Stimulated activated CD8-positive, alpha-beta memory T cell treated with anti-CD3 and anti-CD28 coated beads, Interleukin-2, amount 100 ng/mL, for 48 hours (primary cell): ENCODE measurements around the gene PER2.
A peak's percentile ranks its signal among the peaks of the same experiment; 100 is the strongest.
"Not testable (repeated sequence)": the region's sequence is repeated elsewhere in the genome, so short reads cannot be mapped to it uniquely, and the experiment has no call there.

ENCODE experiments used
- DNase-seq, 2 donors: peaks; one replicate each; pipeline ENCODE4 v3.0.0-alpha.2; 2020; ENCODE audit warnings: low read depth in 2 of 2

The PER2 gene

GRCh38 chr2:238287737-238288649 lies at the start of gene PER2:
PER2 (minus strand) TSS chr2:238288610; CDS start chr2:238277936, 10,674 bp downstream.
- DNase-seq, result peak in 1 of 2 donors; percentile 28

GRCh38 chr2:238337846-238338245 lies 49.4 kb upstream of the PER2 start:
- DNase-seq, result no peak

GRCh38 chr2:238336793-238337444 lies 48.5 kb upstream of the PER2 start:
- no peak for DNase-seq

DNA sequence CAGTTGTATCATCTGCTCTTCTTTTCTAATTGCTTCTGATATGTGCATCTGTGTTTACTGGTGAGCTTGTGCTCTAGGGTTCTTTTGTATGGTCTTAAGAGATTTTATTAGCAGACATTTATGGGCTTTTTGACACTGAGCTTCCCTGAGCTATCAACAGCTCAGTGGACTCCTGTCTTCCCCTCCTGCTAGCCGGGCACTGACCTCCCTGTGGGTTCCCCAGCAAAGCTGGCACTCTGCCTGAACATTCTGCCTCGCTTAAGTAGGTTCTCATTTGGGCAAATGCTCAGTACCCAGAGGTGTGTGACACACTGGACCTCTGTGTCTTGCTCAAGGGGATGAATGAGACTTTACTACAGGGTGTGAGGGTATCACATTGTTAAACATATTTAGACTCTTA lies 47.7 kb upstream of the PER2 start:
- no peak for DNase-seq

GRCh38 chr2:238335591-238335990 lies 47.2 kb upstream of the PER2 start:
- not testable (repeated sequence) for DNase-seq

DNA sequence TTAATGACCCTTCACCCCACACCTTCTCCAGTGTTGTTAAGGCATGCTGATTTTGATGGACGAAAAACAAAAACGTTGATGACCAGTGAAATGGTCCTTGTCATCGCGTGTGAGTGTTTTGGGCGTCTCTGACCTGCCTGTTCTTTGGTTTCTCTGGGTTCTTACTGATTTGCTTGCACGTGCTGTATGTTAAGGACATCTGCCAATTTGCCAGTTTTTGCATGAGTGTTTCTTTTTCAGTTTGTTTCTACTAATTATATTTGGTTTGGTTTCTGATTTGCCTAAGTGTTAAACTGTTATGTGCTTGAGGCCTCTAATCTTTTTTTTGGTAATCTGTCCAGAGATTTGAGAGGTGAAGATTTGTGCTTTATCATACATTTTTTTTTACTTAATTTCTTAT lies 46.5 kb upstream of the PER2 start:
- DNase-seq, result no peak

- no peak for DNase-seq
Measured at GRCh38 chr2:238331916-238332315, 43.5 kb upstream of the PER2 start.

DNA sequence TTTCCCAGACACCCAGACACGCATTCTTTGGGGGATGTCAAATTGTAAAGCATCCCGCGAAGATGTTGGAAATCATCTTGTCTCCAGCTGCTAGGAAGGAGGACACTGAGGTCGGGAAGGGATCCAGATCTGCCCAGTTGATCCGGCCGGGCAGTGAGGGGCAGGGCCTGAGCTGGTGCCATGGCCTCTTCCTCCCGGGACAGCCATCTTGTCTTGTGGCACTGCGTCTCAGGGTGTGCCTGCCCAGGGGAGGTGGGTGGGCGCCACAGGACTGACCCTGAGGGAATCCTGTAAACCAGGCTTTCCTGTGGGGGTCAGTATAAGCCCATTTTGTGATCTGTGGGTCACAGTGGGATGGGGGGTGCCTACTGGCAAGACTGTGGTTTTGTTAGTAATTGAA lies 42.0 kb upstream of the PER2 start:
- no peak for DNase-seq

- no peak for DNase-seq
Measured at GRCh38 chr2:238327751-238328150, 39.3 kb upstream of the PER2 start.

GRCh38 chr2:238326801-238327365 lies 38.5 kb upstream of the PER2 start:
- no peak for DNase-seq

- DNase-seq, result no peak
Measured at GRCh38 chr2:238325694-238326093, 37.3 kb upstream of the PER2 start.

DNA sequence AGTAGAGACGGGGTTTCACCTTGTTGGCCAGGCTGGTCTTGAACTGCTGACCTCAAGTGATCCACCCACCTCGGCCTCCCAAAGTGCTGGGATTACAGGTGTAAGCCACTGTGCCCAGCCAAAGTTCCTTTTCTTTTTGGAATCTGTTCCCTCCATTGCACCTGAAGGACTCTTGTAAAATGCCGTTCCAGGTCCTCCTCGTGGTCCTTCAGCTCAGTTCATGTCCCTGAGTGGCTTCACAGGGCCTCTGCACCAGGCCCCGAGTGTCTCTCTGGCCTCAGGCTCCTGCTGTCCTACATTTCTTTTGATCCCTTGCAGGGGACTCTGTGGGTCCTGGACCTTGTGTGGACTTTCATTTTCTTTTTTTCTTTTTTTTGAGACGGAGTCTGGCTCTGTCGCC lies 35.8 kb upstream of the PER2 start:
- DNase-seq, result not testable (repeated sequence)

DNA sequence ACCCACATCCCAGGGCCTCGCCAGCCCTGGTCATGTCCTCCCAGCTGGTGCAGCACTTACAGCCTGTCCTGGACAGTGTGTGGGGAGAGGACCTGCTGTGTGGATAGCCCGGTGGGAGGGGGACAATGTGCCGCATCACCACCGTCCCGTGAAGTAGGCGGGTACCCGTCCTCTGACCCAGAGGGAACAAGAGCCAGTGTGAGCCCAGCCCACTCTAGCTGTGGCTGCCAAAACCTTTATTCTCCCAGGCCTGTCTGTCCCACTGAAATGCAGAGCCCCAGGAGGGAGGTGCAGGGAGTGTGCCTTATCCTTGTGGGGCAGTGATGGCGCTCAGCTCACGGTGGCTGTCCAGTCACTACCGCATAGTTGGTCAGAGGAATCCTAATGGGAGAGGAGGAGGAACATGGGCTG lies 33.6 kb upstream of the PER2 start:
- no peak for DNase-seq

DNA sequence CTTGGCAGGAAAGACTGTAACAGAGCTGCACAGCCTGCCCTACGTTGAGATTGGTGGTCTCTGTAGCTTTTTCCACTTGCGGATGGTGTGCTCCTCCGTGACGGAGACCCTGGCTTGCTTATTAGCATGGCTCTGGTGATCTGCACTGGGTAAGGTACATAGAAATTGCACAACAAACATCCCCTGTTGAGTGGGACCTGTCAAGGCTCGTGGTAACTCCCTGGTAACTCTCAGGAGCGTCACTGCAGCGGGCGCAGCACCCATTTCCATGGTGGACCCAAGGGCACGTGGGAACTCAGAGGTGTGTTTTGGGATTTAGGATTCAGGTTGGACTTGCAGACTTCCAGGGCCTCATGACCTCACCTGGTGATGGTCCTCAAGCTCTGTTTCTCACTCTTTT lies 33.1 kb upstream of the PER2 start:
- no peak for DNase-seq

GRCh38 chr2:238320648-238321281 lies 32.4 kb upstream of the PER2 start:
- DNase-seq, result peak in 1 of 2 donors; percentile 2

GRCh38 chr2:238320246-238320647 lies 31.8 kb upstream of the PER2 start, which contains the start of gene TRAF3IP1:
TRAF3IP1 (plus strand) TSS chr2:238320518; CDS start chr2:238320663, 145 bp downstream.
- DNase-seq, result peak; percentile 76 to 83

GRCh38 chr2:238315031-238315595 lies 26.7 kb upstream of the PER2 start:
- no peak for DNase-seq

DNA sequence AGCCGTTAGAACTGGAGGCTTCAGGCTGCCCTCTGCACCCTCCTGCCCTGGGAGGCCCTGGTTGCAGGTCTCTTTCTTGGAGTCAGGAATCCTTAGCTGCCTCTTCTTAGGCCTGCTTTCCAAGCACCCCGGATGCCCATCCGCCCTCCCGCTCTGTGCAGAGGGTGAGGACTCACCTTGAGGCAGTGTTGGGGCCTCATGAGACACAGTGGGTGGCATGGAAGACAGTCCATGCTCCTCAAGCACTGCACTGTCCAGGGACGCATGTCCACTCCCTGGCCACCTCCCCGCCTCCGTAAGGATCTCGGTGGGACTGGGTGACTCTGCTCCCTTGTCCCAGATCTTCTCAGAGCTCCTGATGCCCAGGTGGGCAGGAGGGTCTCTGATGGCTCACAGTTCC lies 26.2 kb upstream of the PER2 start:
- no peak for DNase-seq

DNA sequence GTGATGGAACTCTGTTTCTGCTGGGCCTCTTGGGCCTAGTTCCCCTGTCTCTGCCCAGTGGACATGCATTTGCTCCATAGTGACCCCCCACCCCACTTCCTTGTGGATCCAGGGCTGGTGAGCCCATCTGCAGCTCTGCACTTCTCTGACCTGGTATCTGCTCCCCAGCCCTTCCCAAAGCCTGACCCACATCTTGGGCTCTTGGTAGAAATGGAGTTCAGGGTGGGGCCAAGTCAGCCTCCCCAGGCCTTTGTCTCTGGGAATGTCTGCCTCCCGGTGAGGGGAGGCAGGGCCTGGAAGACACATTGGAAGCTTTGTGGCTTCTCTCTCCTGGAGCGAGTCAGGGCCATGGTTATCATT lies 25.6 kb upstream of the PER2 start:
- DNase-seq, result no peak

DNA sequence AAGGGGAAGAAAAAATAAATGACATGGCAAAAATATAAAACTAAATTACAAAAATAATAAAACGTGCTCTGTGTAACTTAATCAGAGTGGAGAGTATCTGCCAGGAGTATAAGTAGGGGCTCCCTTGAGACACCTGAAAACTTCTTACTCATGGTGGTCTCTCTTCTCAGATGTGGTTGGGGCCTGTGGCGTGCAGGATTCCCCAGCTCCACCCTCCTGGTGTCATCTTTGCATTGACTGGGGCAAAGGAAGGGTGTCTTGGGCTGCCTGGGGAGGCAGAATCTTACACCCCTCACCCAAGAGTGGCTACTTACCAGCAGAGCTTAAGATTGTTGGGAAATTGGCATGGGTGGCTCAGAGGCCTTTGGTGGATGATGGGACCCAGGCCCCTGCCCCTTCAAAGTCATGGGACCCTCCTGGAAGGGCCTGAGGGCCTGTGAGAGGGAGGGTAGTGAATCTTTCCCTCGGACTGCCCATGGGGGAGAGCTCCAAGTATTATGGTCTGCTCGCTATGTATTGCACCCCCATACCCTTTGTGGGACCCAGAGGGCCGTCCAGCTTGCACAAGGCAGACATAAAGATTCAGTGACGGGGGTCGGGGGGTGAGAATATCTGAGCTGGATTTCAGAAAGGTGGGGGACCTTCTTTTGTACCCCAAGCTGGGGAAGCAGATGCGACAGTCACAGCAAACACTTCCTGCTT lies 25.0 kb upstream of the PER2 start:
- DNase-seq, result no peak

- DNase-seq, result not testable (repeated sequence)
Measured at GRCh38 chr2:238310721-238311120, 22.3 kb upstream of the PER2 start.
